T47D (cell line): Measurements from ENCODE around the gene FGFBP2.

ENCODE experiments used
- DNase-seq, 2 experiments: peaks; one replicate each; pipeline versions ENCODE4 v3.0.0 to v3.0.0-alpha.2; 2011 to 2012; ENCODE audit warnings: low read depth in 1 of 2, low spot score in 1 of 2
- JUND ChIP-seq: IDR thresholded peaks from 2 replicates; pipeline ENCODE4 v1.6.1; 2012; ENCODE audit warnings: low read depth
- in situ Hi-C: cut with HindIII; loops from 2 replicates; pipeline ENCODE4 v1.10.0; 2016; ENCODE audit warnings: low sequenced_read_pairs, low pct_unique_long_range_greater_than_20kb

FGFBP2 gene

GRCh38 chr4:15988222-15988621, 25.2 kb upstream of the FGFBP2 start:
- in situ Hi-C loops, result no loop called here
- no peak for TF ChIP-seq JUND
- no peak for DNase-seq

GRCh38 chr4:15986907-15987306, 23.9 kb upstream of the FGFBP2 start:
- TF ChIP-seq JUND, result no peak
- DNase-seq, result no peak
- in situ Hi-C loops, result no loop called here

GRCh38 chr4:15983610-15984009, 20.6 kb upstream of the FGFBP2 start:
- no peak for DNase-seq
- in situ Hi-C loops, result no loop called here
- TF ChIP-seq JUND, result no peak

- in situ Hi-C loops, result no loop called here
- DNase-seq, result no peak
These were observed 20.0 kb upstream of the FGFBP2 start for GRCh38 chr4:15982842-15983524.

GRCh38 chr4:15976456-15977447, 13.8 kb upstream of the FGFBP2 start:
- in situ Hi-C loops, result no loop called here
- no peak for DNase-seq
- TF ChIP-seq JUND, result no peak

More at GRCh38 chr4:15982842-15983524, 20.0 kb upstream of the FGFBP2 start:
- TF ChIP-seq JUND, result no peak

- in situ Hi-C loops, result no loop called here
- DNase-seq, result no peak
- TF ChIP-seq JUND, result no peak
These were observed 8.3 kb upstream of the FGFBP2 start for GRCh38 chr4:15971068-15971801.

- no peak for DNase-seq
- TF ChIP-seq JUND, result no peak
- in situ Hi-C loops, result no loop called here
These were observed 5.8 kb upstream of the FGFBP2 start for GRCh38 chr4:15968551-15969300.

GRCh38 chr4:15965325-15965724, 2.4 kb upstream of the FGFBP2 start:
- in situ Hi-C loops, result no loop called here
- DNase-seq, result no peak
- no peak for TF ChIP-seq JUND

GRCh38 chr4:15964159-15964558, 1.2 kb upstream of the FGFBP2 start:
- no peak for TF ChIP-seq JUND
- peak in 1 of 2 experiments; percentile 64 for DNase-seq
- in situ Hi-C loops, result no loop called here

- no peak for TF ChIP-seq JUND
- DNase-seq, result no peak
- in situ Hi-C loops, result no loop called here
These were observed 601 bp upstream of the FGFBP2 start for GRCh38 chr4:15963576-15963975.

- no peak for TF ChIP-seq JUND
- no peak for DNase-seq
- in situ Hi-C loops, result no loop called here
These were observed 1.0 kb downstream of the FGFBP2 start for GRCh38 chr4:15961781-15962510.
